H1 (cell line): ENCODE measurements around the gene ANKFY1. TPM values are rescaled to one million over a fixed set of nuclear protein-coding genes. Genes with fewer than 3 reads are reported as not detected.
A peak's percentile ranks its signal among the peaks of the same experiment; 100 is the strongest.

Source experiments
- CBX5 ChIP-seq: fragments of 300-800, 300-1000 bp; sonication (generic); IDR thresholded peaks from 2 replicates; pipeline ENCODE4 v1.7.1; 2016; ENCODE audit warnings: antibody characterized with exemption, low read length, low read depth
- E2F6 ChIP-seq: IDR thresholded peaks from 2 replicates; pipeline ENCODE4 v1.6.1; 2012; ENCODE audit warnings: inconsistent platforms
- EZH2 ChIP-seq: fragments of 200-600 bp; sonication (generic); IDR thresholded peaks from 2 replicates; pipeline ENCODE4 v1.7.1; 2012; ENCODE audit warnings: low read depth, mild to moderate bottlenecking, moderate library complexity, low read length, inconsistent platforms; ENCODE audit not compliant: severe bottlenecking
- JUN ChIP-seq: IDR thresholded peaks from 2 replicates; pipeline ENCODE4 v1.6.1; 2011; ENCODE audit warnings: low read depth, mild to moderate bottlenecking, improper control_type of control experiment, low read length
- NRF1 ChIP-seq: IDR thresholded peaks from 2 replicates; pipeline ENCODE4 v1.6.1; 2011; ENCODE audit warnings: mild to moderate bottlenecking, low read depth, low read length, improper control_type of control experiment
- RBBP5 ChIP-seq: IDR thresholded peaks from 2 replicates; pipeline ENCODE4 v1.7.1; 2012; ENCODE audit warnings: low read depth, mild to moderate bottlenecking, inconsistent platforms, low read length, moderate library complexity, borderline replicate concordance
- SAP30 ChIP-seq: fragments of 300-600 bp; sonication (generic); IDR thresholded peaks from 2 replicates; pipeline ENCODE4 v1.7.1; 2012; ENCODE audit warnings: low read length, moderate library complexity, mild to moderate bottlenecking, inconsistent platforms; ENCODE audit not compliant: insufficient read depth, insufficient replicate concordance
- SUZ12 ChIP-seq: fragments of 200-600 bp; sonication (generic); IDR thresholded peaks from 2 replicates; pipeline ENCODE4 v1.6.1; 2012; ENCODE audit warnings: mild to moderate bottlenecking, inconsistent platforms, low read length, moderate library complexity, mixed read lengths
- TAF1 ChIP-seq: IDR thresholded peaks from 2 replicates; pipeline ENCODE4 v1.6.1; 2011; ENCODE audit warnings: mild to moderate bottlenecking, low read depth, low read length
- polyA plus RNA-seq, 7 experiments: library from polyadenylated mRNA; depleted of rRNA in 3 of 7; stranded (reverse) in 5 of 7; unstranded in 2 of 7; fragments of >200 nt in 5 of 7; fragments of 200-250 nt in 2 of 7; gene quantifications; 1 replicate in 5 of 7; 2 replicates in 1 of 7; 4 replicates in 1 of 7; pipeline versions ENCODE4 v1.2.1 to v1.2.3, GENCODE V29; 2011 to 2013; ENCODE audit warnings: missing spikeins in 2 of 7, mixed read lengths in 2 of 7
- total RNA-seq: library from RNA; stranded (reverse); fragmentation: NEBNext Ultra II Directional; extraction: Animal tissue kit (Norgen Biotek cat#: 25700); gene quantifications from 2 replicates; pipeline ENCODE4 v1.2.1, GENCODE V29; 2021
- TF ChIP-seq, protein P1 (sequence below): IDR thresholded peaks from 2 replicates; pipeline ENCODE4 v1.6.1; 2011; ENCODE audit warnings: low read length, improper control_type of control experiment

Gene ANKFY1
- total and polyA plus RNA-seq, 2 of the 8 experiments (the other 6 are each of a cell fraction or from before 2014, with no cell fraction given): 28.3 to 45.3 TPM

DNA sequence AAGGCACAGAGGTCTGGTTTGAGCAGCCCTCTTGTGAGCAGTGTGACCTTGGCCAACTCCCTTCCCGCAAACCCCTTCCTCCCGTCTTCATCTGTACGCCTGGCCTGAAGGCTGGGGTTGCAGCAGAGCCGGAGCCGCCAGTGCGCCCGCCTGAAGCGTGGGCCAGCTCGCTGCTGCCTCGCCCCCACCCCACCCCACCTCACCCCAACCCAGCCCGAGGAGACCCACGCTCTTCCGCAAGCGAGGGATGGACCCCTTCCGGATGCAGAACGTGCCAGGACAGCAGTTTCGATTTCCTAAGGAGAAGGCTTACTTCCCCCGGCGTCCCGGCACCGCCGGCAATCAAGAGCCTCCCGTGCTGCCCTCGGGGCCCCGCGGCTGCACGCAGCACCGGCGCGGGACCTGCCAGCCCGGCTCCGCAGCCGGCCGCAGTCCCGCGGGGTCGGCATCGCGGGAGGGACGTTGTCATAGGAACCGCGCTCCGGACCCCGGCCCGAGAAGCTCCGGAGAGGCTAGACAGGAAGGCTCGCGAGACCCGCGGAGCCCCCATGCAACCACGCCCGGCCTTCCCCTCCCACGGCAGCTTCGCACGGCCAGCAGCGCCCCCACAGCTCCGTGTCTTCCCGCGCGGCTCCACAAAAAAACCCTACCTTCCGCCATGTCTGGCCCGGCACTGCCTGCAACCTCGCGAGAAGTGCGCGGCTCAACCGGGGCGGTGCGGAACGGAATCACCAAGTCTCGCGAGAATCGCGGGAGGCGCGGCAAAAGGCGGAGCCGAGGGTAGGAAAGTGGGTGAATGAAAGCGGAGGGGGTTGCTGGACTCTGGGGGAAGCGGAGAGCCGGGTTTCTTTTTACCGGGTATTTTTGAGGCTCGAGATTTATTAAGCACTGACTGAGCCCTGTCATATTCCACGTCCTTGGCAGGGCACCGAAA is at the start of gene ANKFY1 (continued):
- TF ChIP-seq EZH2 (no peak), RBBP5 (peak; percentile 83; the same call in 1 of the 2 replicates), SAP30 (no peak), TAF1 (peak; percentile 86), SUZ12 (no peak), JUN (no peak), NRF1 (no peak), CBX5 (no peak), E2F6 (peak; percentile 57)
- TF ChIP-seq, protein P1, sequence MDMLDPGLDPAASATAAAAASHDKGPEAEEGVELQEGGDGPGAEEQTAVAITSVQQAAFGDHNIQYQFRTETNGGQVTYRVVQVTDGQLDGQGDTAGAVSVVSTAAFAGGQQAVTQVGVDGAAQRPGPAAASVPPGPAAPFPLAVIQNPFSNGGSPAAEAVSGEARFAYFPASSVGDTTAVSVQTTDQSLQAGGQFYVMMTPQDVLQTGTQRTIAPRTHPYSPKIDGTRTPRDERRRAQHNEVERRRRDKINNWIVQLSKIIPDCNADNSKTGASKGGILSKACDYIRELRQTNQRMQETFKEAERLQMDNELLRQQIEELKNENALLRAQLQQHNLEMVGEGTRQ: no peak
